HEK293 (cell line): ENCODE results near the gene PPM1E.

Experiments
- CTCF ChIA-PET: fragments of 350-600 bp; formaldehyde crosslinking; extraction: SDS; loops from one replicate; lab custom pipeline; 2021; ENCODE audit warnings: antibody characterized with exemption; lab: Yijun Ruan, JAX
- POLR2A ChIA-PET: fragments of 300-600 bp; formaldehyde crosslinking; extraction: SDS; loops from one replicate; lab custom pipeline; 2020; ENCODE audit warnings: antibody characterized with exemption, inconsistent platforms; lab: Yijun Ruan, JAX
- H3K27ac ChIP-seq: fragments of 200-500 bp; sonication (Bioruptor generic); 2 replicates; pipeline ENCODE4 v1.5.1; 2014; ENCODE audit warnings: low read depth, low read length, control low read depth, inconsistent platforms; ENCODE audit errors: extremely low read depth
- H3K36me3 ChIP-seq, 2 experiments: fragments of 200-500 bp in 1 of 2; sonication (Bioruptor generic) in 1 of 2; 1 replicate in 1 of 2; 2 replicates in 1 of 2; pipeline ENCODE4 v1.5.1; 2014 to 2017; ENCODE audit warnings: inconsistent platforms in 2 of 2, low read length in 2 of 2; ENCODE audit not compliant: control insufficient read depth in 2 of 2, insufficient read depth in 1 of 2
- H3K4me1 ChIP-seq: fragments of 200-500 bp; sonication (Bioruptor generic); 2 replicates; pipeline ENCODE4 v1.5.1; 2014; ENCODE audit warnings: mild to moderate bottlenecking, low read length, inconsistent platforms; ENCODE audit not compliant: control insufficient read depth, insufficient read depth
- H3K4me3 ChIP-seq: 2 replicates; pipeline ENCODE4 v1.5.1; 2011; ENCODE audit warnings: low read depth, mild to moderate bottlenecking, control low read depth, low read length, moderate library complexity
- H3K9me3 ChIP-seq: fragments of 200-500 bp; sonication (Bioruptor generic); 2 replicates; pipeline ENCODE4 v1.5.1; 2014; ENCODE audit warnings: low read depth, low read length, inconsistent platforms; ENCODE audit not compliant: control insufficient read depth, insufficient read depth
- CTCF ChIP-seq: fragments of 450-650 bp; formaldehyde crosslinking; IDR thresholded peaks from 2 replicates; pipeline ENCODE4 v1.5.1; 2016; ENCODE audit warnings: missing biosample characterization, missing genetic modification characterization
- EGR2 ChIP-seq: fragments of 450-650 bp; formaldehyde crosslinking; IDR thresholded peaks from 2 replicates; pipeline ENCODE4 v1.5.1; 2016; ENCODE audit warnings: low read depth, missing biosample characterization, missing genetic modification characterization
- GLIS2 ChIP-seq: fragments of 450-650 bp; formaldehyde crosslinking; IDR thresholded peaks from 2 replicates; pipeline ENCODE4 v1.5.1; 2016; ENCODE audit warnings: missing biosample characterization, missing genetic modification characterization
- OSR2 ChIP-seq: fragments of 450-650 bp; formaldehyde crosslinking; IDR thresholded peaks from 2 replicates; pipeline ENCODE4 v1.5.1; 2016; ENCODE audit warnings: missing biosample characterization, missing genetic modification characterization
- PRDM1 ChIP-seq: fragments of 450-650 bp; formaldehyde crosslinking; IDR thresholded peaks from 2 replicates; pipeline ENCODE4; 2016; ENCODE audit warnings: missing biosample characterization, missing genetic modification characterization
- ZBTB1 ChIP-seq: fragments of 450-650 bp; formaldehyde crosslinking; IDR thresholded peaks from 2 replicates; pipeline ENCODE4 v1.5.1; 2016; ENCODE audit warnings: missing biosample characterization, missing genetic modification characterization
- ZFHX2 ChIP-seq: fragments of 450-650 bp; formaldehyde crosslinking; conservative IDR thresholded peaks from 2 replicates; pipeline ENCODE4 v1.5.1; 2016; ENCODE audit warnings: missing biosample characterization, missing genetic modification characterization
- ZFP37 ChIP-seq: fragments of 450-650 bp; formaldehyde crosslinking; IDR thresholded peaks from 2 replicates; pipeline ENCODE4 v1.5.1; 2016; ENCODE audit warnings: missing biosample characterization, missing genetic modification characterization
- ZNF473 ChIP-seq: fragments of 450-650 bp; formaldehyde crosslinking; IDR thresholded peaks from 2 replicates; pipeline ENCODE4 v1.5.1; 2017; ENCODE audit warnings: missing biosample characterization, missing genetic modification characterization
- ZNF555 ChIP-seq: fragments of 450-650 bp; formaldehyde crosslinking; conservative IDR thresholded peaks from 2 replicates; pipeline ENCODE4 v1.5.1; 2017; ENCODE audit warnings: missing biosample characterization, mild to moderate bottlenecking, missing genetic modification characterization, inconsistent platforms
- ZNF560 ChIP-seq: fragments of 450-650 bp; formaldehyde crosslinking; IDR thresholded peaks from 2 replicates; pipeline ENCODE4 v1.5.1; 2017; ENCODE audit warnings: missing biosample characterization, missing genetic modification characterization, borderline replicate concordance
- ZNF561 ChIP-seq: fragments of 450-650 bp; IDR thresholded peaks from 2 replicates; pipeline ENCODE4 v1.5.1; 2018; ENCODE audit warnings: missing biosample characterization, missing genetic modification characterization, borderline replicate concordance
- ZNF76 ChIP-seq: fragments of 450-650 bp; formaldehyde crosslinking; IDR thresholded peaks from 2 replicates; pipeline ENCODE4; 2016; ENCODE audit warnings: low read depth, missing biosample characterization, missing genetic modification characterization, borderline replicate concordance
- ZSCAN16 ChIP-seq: fragments of 450-650 bp; formaldehyde crosslinking; IDR thresholded peaks from 2 replicates; pipeline ENCODE4 v1.5.1; 2016; ENCODE audit warnings: missing biosample characterization, missing genetic modification characterization
- ZSCAN23 ChIP-seq: fragments of 450-650 bp; formaldehyde crosslinking; IDR thresholded peaks from 2 replicates; pipeline ENCODE4 v1.5.1; 2016; ENCODE audit warnings: missing biosample characterization, missing genetic modification characterization
- ZSCAN30 ChIP-seq: fragments of 450-650 bp; IDR thresholded peaks from 2 replicates; pipeline ENCODE4 v1.5.1; 2018; ENCODE audit warnings: missing biosample characterization, mild to moderate bottlenecking, missing genetic modification characterization, moderate library complexity
- ZSCAN4 ChIP-seq: fragments of 450-650 bp; formaldehyde crosslinking; IDR thresholded peaks from 2 replicates; pipeline ENCODE4 v1.5.1; 2017; ENCODE audit warnings: missing biosample characterization, missing genetic modification characterization
- TF ChIP-seq, protein P1 (sequence below): fragments of 450-650 bp; formaldehyde crosslinking; IDR thresholded peaks from 2 replicates; pipeline ENCODE4 v1.5.1; 2016; ENCODE audit warnings: missing biosample characterization, missing genetic modification characterization
- TF ChIP-seq, protein P2 (sequence below): fragments of 450-650 bp; formaldehyde crosslinking; IDR thresholded peaks from 2 replicates; pipeline ENCODE4 v1.5.1; 2017; ENCODE audit warnings: missing biosample characterization, missing genetic modification characterization
- TF ChIP-seq, protein P3 (sequence below): fragments of 450-650 bp; IDR thresholded peaks from 2 replicates; pipeline ENCODE4 v1.5.1; 2018; ENCODE audit warnings: missing biosample characterization, missing genetic modification characterization

PPM1E gene

DNA sequence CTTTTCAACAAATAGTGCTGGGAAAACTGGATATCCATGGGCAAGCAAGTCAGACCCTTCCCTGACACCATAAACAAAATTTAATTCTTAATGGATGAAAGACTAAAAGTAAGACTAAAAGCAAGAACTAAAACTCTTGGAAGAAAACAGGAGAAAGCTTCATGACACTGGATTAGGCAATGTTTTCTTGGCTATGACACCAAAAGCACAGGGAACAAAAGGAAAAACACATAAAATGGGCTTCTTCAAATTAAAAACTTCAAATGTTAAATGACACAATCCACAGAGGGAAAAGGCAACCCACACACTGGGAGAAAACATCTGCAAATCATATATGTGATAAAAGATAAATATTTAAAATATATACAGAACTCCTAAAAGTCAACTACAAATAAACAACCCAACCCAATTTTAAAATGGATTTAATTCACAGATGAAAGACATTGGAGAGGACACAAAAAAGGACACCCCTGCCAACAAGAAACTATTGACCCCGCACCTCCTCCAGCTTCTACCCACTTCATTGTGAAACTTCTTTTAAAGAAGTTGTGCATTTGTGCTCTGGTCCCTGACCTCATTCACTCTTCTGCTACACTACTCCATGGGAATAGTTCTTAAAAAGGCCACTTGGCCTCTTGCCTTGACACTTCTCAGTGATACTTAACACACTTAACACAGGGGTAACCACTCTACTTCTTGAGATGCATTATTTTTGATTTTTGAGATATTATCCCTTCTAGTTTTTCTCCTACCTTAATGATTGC lies 270.7 kb downstream of the PPM1E start:
- POLR2A ChIA-PET, result no interaction called here

More for the DNA sequence above, 270.7 kb downstream of the PPM1E start:
- no peaks in the 10 kb centered on the region for H3K9me3 ChIP-seq
- CTCF ChIA-PET, result no interaction called here
- H3K27ac ChIP-seq, result no peak overlapping the region
- peaks cover 15 to 31% of the 10 kb centered on the region in 2 experiments for H3K36me3 ChIP-seq
- H3K4me1 ChIP-seq, result no peaks in the 10 kb centered on the region
- TF ChIP-seq PRDM1 (tag by site-specific recombination) (peak; percentile 33; the same call in 1 of the 2 replicates), GLIS2 (tag by site-specific recombination) (no peak), ZFP37 (tag by site-specific recombination) (no peak), ZNF473 (tag by site-specific recombination) (no peak), ZSCAN23 (tag by site-specific recombination) (no peak), ZFHX2 (tag by site-specific recombination) (peak; percentile 16; the same call in 1 of the 2 replicates), EGR2 (tag by site-specific recombination) (0 out of 2 replicates have a peak, but pooled peaks have one; percentile 37), ZNF76 (tag by site-specific recombination) (no peak), ZSCAN30 (tag by site-specific recombination) (no peak), OSR2 (tag by site-specific recombination) (no peak), ZSCAN16 (tag by site-specific recombination) (no peak), ZSCAN4 (tag by site-specific recombination) (no peak), ZNF561 (tag by site-specific recombination) (no peak), ZNF560 (no peak), ZBTB1 (tag by site-specific recombination) (no peak), ZNF555 (tag by site-specific recombination) (no peak), CTCF (tag by site-specific recombination) (no peak)
- TF ChIP-seq, protein P1, sequence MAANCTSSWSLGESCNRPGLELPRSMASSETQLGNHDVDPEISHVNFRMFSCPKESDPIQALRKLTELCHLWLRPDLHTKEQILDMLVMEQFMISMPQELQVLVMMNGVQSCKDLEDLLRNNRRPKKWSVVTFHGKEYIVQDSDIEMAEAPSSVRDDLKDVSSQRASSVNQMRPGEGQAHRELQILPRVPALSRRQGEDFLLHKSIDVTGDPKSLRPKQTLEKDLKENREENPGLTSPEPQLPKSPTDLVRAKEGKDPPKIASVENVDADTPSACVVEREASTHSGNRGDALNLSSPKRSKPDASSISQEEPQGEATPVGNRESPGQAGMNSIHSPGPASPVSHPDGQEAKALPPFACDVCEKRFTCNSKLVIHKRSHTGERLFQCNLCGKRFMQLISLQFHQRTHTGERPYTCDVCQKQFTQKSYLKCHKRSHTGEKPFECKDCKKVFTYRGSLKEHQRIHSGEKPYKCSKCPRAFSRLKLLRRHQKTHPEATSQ (tag by site-specific recombination), result no peak
- TF ChIP-seq, protein P2, sequence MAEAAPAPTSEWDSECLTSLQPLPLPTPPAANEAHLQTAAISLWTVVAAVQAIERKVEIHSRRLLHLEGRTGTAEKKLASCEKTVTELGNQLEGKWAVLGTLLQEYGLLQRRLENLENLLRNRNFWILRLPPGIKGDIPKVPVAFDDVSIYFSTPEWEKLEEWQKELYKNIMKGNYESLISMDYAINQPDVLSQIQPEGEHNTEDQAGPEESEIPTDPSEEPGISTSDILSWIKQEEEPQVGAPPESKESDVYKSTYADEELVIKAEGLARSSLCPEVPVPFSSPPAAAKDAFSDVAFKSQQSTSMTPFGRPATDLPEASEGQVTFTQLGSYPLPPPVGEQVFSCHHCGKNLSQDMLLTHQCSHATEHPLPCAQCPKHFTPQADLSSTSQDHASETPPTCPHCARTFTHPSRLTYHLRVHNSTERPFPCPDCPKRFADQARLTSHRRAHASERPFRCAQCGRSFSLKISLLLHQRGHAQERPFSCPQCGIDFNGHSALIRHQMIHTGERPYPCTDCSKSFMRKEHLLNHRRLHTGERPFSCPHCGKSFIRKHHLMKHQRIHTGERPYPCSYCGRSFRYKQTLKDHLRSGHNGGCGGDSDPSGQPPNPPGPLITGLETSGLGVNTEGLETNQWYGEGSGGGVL, result no peak
- TF ChIP-seq, protein P3, sequence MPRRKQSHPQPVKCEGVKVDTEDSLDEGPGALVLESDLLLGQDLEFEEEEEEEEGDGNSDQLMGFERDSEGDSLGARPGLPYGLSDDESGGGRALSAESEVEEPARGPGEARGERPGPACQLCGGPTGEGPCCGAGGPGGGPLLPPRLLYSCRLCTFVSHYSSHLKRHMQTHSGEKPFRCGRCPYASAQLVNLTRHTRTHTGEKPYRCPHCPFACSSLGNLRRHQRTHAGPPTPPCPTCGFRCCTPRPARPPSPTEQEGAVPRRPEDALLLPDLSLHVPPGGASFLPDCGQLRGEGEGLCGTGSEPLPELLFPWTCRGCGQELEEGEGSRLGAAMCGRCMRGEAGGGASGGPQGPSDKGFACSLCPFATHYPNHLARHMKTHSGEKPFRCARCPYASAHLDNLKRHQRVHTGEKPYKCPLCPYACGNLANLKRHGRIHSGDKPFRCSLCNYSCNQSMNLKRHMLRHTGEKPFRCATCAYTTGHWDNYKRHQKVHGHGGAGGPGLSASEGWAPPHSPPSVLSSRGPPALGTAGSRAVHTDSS, result no peak
- H3K4me3 ChIP-seq, result no peak overlapping the region
